GM15510 (cell line): ENCODE measurements around the gene EPN2.

Source experiments
- POLR2A ChIP-seq: IDR thresholded peaks from 3 replicates; pipeline ENCODE4 v1.6.1; 2011; ENCODE audit warnings: borderline replicate concordance; ENCODE audit not compliant: insufficient read length; ENCODE audit errors: extremely low read depth

EPN2 gene

DNA sequence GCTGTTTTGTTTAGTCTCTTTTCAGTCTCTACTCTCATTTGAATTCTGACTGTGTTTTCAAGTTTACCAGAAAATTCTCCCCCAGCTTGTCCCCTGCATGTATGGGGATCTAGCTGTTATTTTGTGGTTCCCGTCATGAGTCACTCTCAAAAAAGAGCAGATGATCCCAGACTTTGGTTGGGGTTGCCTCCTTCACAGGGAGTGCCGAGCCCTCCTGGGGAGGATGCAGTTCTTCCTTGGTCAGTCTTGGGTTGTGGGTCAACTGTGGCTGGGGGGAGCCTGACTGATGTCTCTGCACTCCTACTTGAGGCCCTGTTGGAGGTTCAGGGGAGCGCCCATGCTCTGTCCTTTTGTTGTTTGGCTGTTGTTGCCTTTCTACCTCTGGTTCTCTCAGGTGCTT is 37.7 kb downstream of the EPN2 start:
- no peak for TF ChIP-seq POLR2A

DNA sequence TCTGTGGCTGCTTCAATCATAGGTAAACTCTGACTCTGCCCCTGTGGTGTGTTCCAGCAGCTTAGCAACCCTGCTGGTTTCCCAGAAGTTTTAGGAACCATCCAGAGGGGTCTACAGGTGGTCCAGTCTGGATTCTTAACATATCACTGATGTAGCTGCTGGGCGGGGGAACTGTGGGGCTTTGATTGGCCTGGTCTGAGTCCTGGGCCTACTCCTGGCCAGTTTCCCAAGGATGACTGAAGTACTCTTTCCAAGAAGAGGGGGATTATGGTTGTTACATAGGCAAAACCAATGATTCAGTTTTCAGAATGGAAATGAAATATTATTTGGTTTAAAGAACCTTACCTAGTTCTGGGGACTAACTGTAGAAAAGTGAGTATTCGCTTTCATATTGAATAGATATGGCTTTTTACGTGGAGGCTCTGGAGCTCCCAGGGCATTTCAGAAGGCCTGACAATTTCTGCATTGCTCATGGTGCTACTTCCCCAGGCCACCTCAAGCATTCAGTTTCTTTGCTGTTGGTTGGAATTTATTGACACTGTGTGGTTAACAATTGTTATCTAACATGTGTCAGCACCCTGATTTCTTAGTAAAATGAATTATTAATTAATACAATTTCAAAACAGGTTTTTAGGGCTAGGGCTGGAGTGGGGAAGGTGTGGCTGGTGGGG is 38.4 kb downstream of the EPN2 start:
- no peak for TF ChIP-seq POLR2A

DNA sequence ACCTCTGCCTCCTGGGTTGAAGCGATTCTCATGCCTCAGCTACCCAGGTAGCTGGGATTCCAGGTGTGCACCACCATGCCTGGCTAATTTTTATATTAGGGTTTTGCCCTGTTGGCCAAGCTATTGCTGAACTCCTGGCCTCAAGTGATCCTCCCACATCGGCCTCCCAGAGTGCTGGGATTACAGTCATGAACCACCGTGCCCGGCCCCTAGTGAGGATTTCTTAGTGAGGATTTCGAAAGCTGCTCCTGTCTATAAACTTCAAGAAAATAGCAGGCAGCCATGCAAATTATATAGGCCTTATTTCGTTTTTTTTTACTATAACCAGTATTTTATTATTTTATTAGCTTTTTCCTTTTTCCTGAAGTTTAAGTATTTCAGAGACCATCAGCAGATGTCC is 41.6 kb downstream of the EPN2 start:
- no peak for TF ChIP-seq POLR2A

DNA sequence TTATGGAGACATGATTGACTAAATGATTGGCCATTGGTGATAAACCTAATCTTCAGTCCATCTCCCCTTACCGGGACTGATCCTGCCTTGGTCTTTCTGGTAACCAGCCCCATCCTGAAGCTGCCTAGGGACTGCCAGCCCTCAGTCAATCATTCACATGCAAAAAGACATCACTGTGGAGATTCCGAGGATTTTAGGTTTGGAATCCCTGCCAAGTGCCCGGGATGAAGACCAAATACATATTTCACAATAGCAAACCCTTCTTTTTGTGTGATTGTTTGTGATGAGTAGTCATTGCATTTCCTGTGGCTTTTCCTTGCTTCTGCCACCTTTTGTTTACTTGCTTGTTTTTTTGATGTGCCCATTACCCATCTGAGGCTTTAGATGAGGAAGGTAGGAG is 44.0 kb downstream of the EPN2 start:
- no peak for TF ChIP-seq POLR2A

DNA sequence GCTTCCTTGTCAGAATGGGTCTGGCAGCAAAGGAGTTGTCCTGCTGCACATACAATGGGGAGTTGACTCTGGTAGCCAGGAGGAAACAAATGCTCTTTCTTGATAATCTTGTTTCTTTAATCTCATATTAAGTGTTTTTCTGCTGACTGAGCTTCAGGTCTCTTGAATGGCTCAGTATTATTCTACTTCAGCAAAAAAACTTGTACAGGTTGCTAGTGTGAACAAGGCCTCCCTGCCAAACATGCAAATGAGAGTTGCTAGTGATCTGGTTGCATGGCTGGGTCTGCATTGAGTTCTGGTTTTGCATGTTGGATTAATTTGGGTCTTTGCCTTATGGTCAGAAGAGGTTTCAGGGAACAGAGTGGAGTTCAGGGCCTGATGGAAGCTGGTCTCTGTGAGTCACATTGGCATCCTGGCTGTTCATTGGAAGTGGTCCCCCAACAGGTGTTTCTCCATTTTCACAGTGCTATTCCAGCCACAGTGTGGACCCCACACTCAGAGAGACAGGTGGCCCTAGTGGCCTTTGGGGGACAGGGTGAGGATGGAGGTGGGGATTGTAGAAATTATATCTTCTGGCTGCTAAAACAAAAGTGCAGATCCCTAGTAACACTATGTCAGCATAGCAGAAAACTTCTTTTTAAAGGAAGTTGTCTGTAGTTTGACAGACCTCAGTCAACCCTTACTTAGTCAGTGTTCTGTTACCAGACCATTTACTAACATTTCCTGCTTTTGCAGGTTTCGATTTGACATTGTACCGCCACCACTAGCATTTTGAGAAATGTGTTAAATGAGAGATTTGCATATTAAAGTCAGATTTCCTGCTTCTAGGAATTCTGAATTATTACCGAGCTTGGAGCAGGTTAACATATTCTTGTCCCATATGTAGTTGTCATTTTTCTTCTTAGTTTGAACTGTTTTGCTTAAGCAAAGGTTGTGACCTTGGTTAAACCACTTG is 47.1 kb downstream of the EPN2 start:
- TF ChIP-seq POLR2A = no peak

DNA sequence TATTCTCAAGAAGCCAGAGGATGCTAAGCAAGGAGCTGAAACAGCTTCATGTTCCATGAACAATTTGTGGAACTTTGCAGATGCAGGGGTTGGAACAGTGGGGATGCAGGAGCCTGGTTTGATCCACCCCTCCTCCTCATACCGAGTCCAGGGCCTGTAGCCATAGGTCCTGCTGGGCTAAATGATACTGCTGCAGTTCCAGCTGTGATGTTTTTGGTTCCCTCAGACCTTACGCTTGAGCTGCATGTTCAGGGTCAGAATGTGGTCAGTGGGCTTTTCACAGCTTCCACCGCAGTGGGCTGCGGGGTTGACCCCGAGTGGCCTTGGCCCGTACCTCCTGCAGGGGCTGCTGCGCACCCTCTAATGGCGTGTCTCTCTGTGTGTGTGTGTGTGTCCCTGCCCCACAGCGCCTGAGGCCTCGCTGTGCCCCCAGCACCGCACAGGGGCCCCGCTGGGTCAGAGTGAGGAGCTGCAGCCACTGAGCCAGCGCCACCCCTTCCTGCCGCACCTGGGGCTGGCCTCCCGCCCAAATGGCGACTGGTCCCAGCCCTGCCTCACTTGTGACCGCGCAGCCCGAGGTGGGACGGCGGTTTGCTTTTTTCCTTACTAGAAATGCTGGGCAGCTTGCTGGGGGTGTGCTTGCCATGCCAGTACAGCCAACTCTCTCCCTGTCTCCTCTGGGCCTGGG is 48.2 kb downstream of the EPN2 start:
- TF ChIP-seq POLR2A = no peak

DNA sequence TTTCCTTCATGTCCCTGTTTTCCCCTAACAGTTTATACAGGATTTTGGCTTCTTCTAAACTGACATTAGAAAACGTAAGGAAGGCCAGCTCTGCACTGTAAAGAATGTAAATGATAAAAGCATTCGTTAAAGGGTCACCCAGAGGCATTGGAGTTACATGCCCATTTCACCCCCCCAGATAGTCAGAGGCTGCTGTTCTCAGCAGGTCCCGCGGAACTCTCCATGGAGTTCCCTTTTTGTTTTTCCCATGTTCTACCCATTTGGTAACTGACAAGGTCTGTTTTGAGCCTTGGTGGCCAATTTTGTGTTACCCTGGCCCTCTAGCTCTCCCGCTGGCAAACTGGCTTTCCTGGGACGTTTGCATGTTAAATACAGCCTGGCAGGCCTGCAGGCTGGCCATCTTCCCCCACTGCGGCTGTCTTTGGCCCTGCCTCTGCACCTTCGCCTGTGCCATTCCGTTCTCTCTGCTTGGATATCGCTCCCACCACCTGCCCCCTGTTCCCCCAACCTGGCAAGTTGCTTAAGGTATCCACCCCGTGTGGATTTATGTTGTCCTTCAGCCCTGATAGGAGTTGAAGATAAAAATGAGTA is 49.7 kb downstream of the EPN2 start:
- TF ChIP-seq POLR2A = no peak

DNA sequence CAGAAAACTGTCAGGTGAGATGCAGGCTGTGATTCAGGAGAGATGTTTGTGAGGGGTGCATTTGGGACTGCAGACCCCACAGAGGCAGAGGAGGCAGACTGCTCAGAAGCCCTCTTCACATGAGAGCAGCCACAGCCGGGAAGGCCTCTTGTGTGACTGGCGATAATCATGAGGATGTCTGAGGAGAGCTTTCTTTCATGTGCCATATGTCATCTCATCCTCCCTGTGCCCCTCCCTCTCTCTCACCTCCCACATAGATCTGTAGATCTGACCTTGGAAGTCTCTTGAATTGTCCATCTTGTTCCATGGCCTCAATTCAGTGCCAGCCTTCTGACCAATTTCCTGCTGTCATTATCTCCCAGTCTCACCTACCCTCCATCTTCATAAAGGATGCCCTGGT is 50.5 kb downstream of the EPN2 start:
- TF ChIP-seq POLR2A = no peak

DNA sequence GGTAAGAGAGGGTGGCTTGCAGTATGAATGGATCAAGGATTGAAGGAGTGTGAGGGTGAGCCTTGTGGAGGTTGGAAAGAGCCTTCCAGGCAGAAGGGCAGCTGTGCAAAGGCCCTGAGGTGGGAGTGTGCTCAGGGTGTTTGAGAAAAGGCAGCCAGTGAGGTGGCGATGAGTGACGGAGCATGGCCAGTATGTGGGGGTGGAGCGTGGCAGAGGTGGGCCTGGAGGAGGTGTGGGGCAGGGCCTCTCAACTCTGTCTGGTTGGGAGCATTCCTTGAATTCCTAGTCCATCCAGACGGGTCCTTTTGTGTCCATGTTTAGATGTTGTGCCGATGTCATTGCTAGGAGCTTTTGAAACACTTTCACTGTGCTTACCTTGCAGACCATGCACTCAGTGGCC is 51.3 kb downstream of the EPN2 start:
- TF ChIP-seq POLR2A = no peak

DNA sequence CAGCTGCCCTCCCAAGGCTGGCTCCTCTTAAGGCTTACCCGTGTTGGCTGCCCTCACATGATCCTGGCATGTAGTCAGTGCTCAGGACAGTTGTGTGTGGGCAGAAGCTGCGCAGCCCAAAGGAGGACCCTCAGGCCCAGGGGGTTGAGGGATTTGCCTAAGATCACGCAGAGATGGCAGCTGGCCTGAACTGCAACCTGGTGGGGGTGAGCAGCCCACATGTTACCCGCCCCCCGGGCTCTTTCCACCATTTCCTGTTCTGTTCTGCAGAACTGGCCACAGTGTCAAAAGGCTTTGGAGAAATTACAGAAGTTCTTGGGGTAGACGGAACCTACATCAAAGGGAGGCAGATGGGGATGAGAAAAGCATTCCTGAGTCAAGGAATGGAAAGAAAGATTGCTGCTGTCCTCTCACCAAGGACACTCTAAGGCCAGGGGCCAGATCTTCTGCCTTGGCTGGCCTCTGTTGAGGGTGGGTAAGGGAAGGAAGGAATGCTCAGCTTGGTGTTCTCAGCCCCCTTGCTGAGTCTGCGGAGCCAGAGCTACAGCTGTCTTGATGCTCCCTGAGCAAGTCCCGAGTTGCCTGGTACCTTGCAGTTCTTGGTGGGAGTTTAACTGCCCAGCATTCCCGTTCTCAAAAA is 53.0 kb downstream of the EPN2 start:
- TF ChIP-seq POLR2A = no peak

DNA sequence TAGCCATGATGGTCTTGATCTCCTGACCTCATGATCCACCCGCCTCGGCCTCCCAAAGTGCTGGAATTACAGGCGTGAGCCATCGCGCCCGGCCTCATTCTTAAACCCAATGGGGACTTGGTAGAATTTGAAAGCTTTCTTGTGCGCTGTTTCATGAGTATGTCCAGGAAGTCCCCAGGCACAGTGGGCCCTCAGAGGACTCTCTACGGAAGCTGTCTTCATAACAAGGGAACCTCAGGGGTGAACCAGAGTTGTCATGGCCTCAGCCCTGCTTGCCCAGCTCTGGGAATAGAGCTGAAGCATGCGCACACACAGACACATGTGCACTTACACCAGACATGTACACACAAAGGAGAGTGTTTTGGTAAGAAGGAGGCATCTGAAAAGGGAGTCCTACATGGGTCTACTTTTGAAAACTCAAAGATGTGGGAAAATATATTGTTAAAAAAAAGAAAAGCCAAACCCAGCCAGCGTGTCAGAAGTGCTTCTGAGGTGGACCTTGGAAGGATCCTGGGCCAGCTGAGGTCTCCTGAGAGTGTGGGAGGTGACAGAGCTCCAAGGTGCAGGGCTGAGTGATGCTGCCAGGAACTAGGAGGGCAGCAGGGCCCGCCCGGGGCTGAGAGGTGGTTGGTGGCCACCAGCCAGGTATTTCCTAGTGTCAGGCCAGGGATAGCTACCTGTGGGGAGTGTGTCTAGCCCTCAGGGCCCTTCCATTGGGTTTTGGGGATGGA is 54.6 kb downstream of the EPN2 start:
- TF ChIP-seq POLR2A = no peak

DNA sequence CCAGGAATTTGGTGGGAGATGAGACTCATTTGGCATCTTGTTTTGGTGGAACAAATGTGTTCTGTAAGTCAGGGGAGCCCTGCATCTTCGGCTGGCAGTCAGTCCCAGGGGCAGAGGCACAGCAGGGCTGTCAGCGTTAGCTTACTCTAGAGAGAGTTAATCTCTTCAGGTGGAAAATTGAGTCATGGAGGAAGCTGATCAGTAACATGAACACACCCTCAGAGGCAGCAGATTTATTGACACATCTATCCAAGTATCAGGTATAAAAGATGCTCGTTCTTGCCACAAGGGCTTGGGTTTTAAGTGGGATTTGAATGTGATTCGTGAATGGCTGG is 55.2 kb downstream of the EPN2 start:
- TF ChIP-seq POLR2A = no peak

DNA sequence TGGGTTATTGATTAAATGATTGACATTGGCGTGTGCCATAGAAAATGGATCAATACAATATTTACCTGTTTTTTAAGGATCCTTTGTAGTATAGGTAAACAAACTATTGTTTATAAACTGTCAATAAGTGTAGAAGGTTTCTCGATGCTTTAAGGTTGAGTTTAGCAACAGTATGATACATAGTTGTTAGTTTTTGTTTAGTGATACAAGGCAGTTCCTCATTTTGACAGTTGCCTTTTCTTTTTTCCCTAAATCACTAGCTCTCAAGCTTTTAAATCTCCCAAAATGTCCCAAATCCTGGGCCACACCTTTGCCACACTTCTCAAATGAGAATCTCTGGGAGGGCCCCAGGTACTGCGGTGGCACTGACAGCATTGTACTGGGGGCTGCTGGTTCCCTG is 57.3 kb downstream of the EPN2 start:
- no peak for TF ChIP-seq POLR2A

DNA sequence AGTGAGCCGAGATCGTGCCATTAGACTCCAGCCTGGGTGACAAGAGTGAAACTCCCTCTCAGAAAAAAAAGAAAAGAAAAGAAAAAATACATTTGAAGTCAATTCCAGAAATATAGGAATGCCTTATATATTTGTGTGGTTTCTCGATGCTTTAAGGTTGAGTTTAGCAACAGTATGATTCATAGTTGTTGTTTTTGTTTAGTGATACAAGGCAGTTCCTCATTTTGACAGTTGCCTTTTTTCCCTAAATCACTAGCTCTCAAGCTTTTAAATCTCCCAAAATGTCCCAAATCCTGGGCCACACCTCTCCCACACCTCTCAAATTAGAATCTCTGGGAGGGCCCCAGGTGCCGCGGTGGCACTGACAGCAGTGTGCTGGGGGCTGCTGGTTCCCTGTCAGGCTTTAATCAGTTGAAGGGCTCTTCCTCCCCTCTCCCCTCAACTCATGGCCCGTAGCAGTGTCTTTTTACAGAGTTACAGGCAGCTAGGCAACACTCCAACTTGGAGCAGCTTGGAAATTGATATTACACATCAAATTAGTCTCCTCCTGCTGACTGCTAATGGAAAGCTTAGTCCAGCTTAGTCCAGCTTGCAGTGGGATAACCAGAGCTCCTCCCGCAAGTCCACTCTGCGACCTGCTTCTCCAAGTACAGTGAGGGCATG is 58.4 kb downstream of the EPN2 start:
- TF ChIP-seq POLR2A = no peak
